ENCODE data around the gene MINK1. TPM values are rescaled to one million over a fixed set of nuclear protein-coding genes. Genes with fewer than 3 reads are reported as not detected.

The MINK1 gene
- 39.9 to 69.8 TPM (median 63.0 TPM) in 5 replicates for total RNA-seq (2022; extraction: Qiagen RNA extraction; ENCODE audit: low read depth)

GRCh38 chr17:4833178-4833940, at the start of gene MINK1:
Gene MINK1, plus strand, starts transcription at chr17:4833340. Its CDS starts 244 bp downstream, at chr17:4833584.

GRCh38 chr17:4786106-4786511, 47.0 kb upstream of the MINK1 start, which contains the start of gene VMO1:
Gene VMO1, minus strand, starts transcription at chr17:4786364. Its CDS starts 12 bp downstream, at chr17:4786352.

GRCh38 chr17:4788807-4789700, 44.1 kb upstream of the MINK1 start, which contains the start of gene GLTPD2:
Gene GLTPD2, plus strand, starts transcription at chr17:4788964. Its CDS starts 48 bp downstream, at chr17:4789012.

GRCh38 chr17:4802228-4802627, 30.9 kb upstream of the MINK1 start, which contains the start of gene C17orf114:
Gene C17orf114, minus strand, starts transcription at chr17:4802328.

GRCh38 chr17:4806777-4807604, 26.1 kb upstream of the MINK1 start, which contains the start of gene PLD2:
Gene PLD2, plus strand, starts transcription at chr17:4807152. Its CDS starts 621 bp downstream, at chr17:4807773.

GRCh38 chr17:4899341-4900230, 66.4 kb downstream of the MINK1 start, which contains the start of gene C17orf107:
Gene C17orf107, plus strand, starts transcription at chr17:4899536. Its CDS starts 227 bp downstream, at chr17:4899763.

GRCh38 chr17:4903051-4903818, 70.1 kb downstream of the MINK1 start, which contains the start of gene CHRNE:
Gene CHRNE, minus strand, starts transcription at chr17:4903098. Its CDS starts 35 bp downstream, at chr17:4903063.

GRCh38 chr17:4931963-4932362, 98.8 kb downstream of the MINK1 start, which contains the start of gene GP1BA:
Gene GP1BA, plus strand, starts transcription at chr17:4932277. Its CDS starts 328 bp downstream, at chr17:4932605.

GRCh38 chr17:4939796-4940554, 106.8 kb downstream of the MINK1 start, which contains the start of the genes RNF167 and SLC25A11:
Gene RNF167, plus strand, starts transcription at chr17:4940268. Its CDS starts 642 bp downstream, at chr17:4940910.
Gene SLC25A11, minus strand, starts transcription at chr17:4940046. Its CDS starts 136 bp downstream, at chr17:4939910.

Other genes starting within 250 kb of the MINK1 start
- 0.24 to 1.3 TPM (median 0.73 TPM) in 5 replicates for gene SMTNL2, start 248.8 kb upstream of the MINK1 start, total RNA-seq (2022; extraction: Qiagen RNA extraction; ENCODE audit: low read depth)
- 0.11 to 0.17 TPM (median 0.14 TPM) in 4 of 5 replicates, not detected in the other for gene ALOX15, start 191.7 kb upstream of the MINK1 start, total RNA-seq (2022; extraction: Qiagen RNA extraction; ENCODE audit: low read depth)
- 52.0 to 80.3 TPM (median 74.0 TPM) in 5 replicates for gene PELP1, start 129.2 kb upstream of the MINK1 start, total RNA-seq (2022; extraction: Qiagen RNA extraction; ENCODE audit: low read depth)
- 51.4 to 69.2 TPM (median 63.0 TPM) in 5 replicates for gene ARRB2, start 122.7 kb upstream of the MINK1 start, total RNA-seq (2022; extraction: Qiagen RNA extraction; ENCODE audit: low read depth)
- gene MED11, start 101.9 kb upstream of the MINK1 start, total RNA-seq (2022; extraction: Qiagen RNA extraction; ENCODE audit: low read depth) = 38.6 to 52.7 TPM (median 42.3 TPM) in 5 replicates
- 0.41 to 0.65 TPM (median 0.52 TPM) in 5 replicates for gene ZMYND15, start 93.5 kb upstream of the MINK1 start, total RNA-seq (2022; extraction: Qiagen RNA extraction; ENCODE audit: low read depth)
- gene CXCL16, start 93.4 kb upstream of the MINK1 start, total RNA-seq (2022; extraction: Qiagen RNA extraction; ENCODE audit: low read depth) = 11.6 to 20.8 TPM (median 17.1 TPM) in 5 replicates
- gene TM4SF5, start 61.5 kb upstream of the MINK1 start, total RNA-seq (2022; extraction: Qiagen RNA extraction; ENCODE audit: low read depth) = 0.44 to 1.2 TPM (median 0.78 TPM) in 5 replicates
- 0.94 to 1.7 TPM (median 1.5 TPM) in 4 of 5 replicates, not detected in the other for gene VMO1, start 47.0 kb upstream of the MINK1 start, total RNA-seq (2022; extraction: Qiagen RNA extraction; ENCODE audit: low read depth)
- not detected in 5 replicates for gene GLTPD2, start 44.4 kb upstream of the MINK1 start, total RNA-seq (2022; extraction: Qiagen RNA extraction; ENCODE audit: low read depth)
- gene PSMB6, start 37.2 kb upstream of the MINK1 start, total RNA-seq (2022; extraction: Qiagen RNA extraction; ENCODE audit: low read depth) = 391 to 521 TPM (median 476 TPM) in 5 replicates
- 17.2 to 31.6 TPM (median 24.7 TPM) in 5 replicates for gene PLD2, start 26.2 kb upstream of the MINK1 start, total RNA-seq (2022; extraction: Qiagen RNA extraction; ENCODE audit: low read depth)
- gene C17orf107, start 66.2 kb downstream of the MINK1 start, total RNA-seq (2022; extraction: Qiagen RNA extraction; ENCODE audit: low read depth) = 0.13 to 0.41 TPM (median 0.36 TPM) in 5 replicates
- 0.06 to 0.22 TPM (median 0.09 TPM) in 3 of 5 replicates, not detected in the others for gene CHRNE, start 69.8 kb downstream of the MINK1 start, total RNA-seq (2022; extraction: Qiagen RNA extraction; ENCODE audit: low read depth)
- gene GP1BA, start 98.9 kb downstream of the MINK1 start, total RNA-seq (2022; extraction: Qiagen RNA extraction; ENCODE audit: low read depth) = not detected in 5 replicates
- 48.3 to 76.4 TPM (median 71.9 TPM) in 5 replicates for gene SLC25A11, start 106.7 kb downstream of the MINK1 start, total RNA-seq (2022; extraction: Qiagen RNA extraction; ENCODE audit: low read depth)
- 100 to 159 TPM (median 135 TPM) in 5 replicates for gene RNF167, start 106.9 kb downstream of the MINK1 start, total RNA-seq (2022; extraction: Qiagen RNA extraction; ENCODE audit: low read depth)
- 2,069 to 3,159 TPM (median 3,031 TPM) in 5 replicates for gene PFN1, start 115.2 kb downstream of the MINK1 start, total RNA-seq (2022; extraction: Qiagen RNA extraction; ENCODE audit: low read depth)
- gene ENO3, start 117.8 kb downstream of the MINK1 start, total RNA-seq (2022; extraction: Qiagen RNA extraction; ENCODE audit: low read depth) = 41.5 to 63.2 TPM (median 48.4 TPM) in 5 replicates
- 71.7 to 94.4 TPM (median 78.1 TPM) in 5 replicates for gene SPAG7, start 134.5 kb downstream of the MINK1 start, total RNA-seq (2022; extraction: Qiagen RNA extraction; ENCODE audit: low read depth)
- gene CAMTA2, start 154.3 kb downstream of the MINK1 start, total RNA-seq (2022; extraction: Qiagen RNA extraction; ENCODE audit: low read depth) = 24.5 to 43.4 TPM (median 34.9 TPM) in 5 replicates
- gene INCA1, start 164.2 kb downstream of the MINK1 start, total RNA-seq (2022; extraction: Qiagen RNA extraction; ENCODE audit: low read depth) = 1.1 to 2.4 TPM (median 1.5 TPM) in 5 replicates
- 95.3 to 132 TPM (median 116 TPM) in 5 replicates for gene KIF1C, start 164.6 kb downstream of the MINK1 start, total RNA-seq (2022; extraction: Qiagen RNA extraction; ENCODE audit: low read depth)
- gene SLC52A1, start 202.1 kb downstream of the MINK1 start, total RNA-seq (2022; extraction: Qiagen RNA extraction; ENCODE audit: low read depth) = 0.33 to 1.1 TPM (median 0.75 TPM) in 5 replicates
- gene ZFP3, start 245.1 kb downstream of the MINK1 start, total RNA-seq (2022; extraction: Qiagen RNA extraction; ENCODE audit: low read depth) = 0.81 to 1.5 TPM (median 1.0 TPM) in 5 replicates

Measured in A549 treated with ZK216348 at 1 μM for 4 hours (cell line).